ENCODE measurements around the gene KRT13. TPM values are rescaled to one million over a fixed set of nuclear protein-coding genes. Genes with fewer than 3 reads are reported as not detected.

KRT13 gene
- total RNA-seq, 2 donors from 2014 or later: not detected

DNA sequence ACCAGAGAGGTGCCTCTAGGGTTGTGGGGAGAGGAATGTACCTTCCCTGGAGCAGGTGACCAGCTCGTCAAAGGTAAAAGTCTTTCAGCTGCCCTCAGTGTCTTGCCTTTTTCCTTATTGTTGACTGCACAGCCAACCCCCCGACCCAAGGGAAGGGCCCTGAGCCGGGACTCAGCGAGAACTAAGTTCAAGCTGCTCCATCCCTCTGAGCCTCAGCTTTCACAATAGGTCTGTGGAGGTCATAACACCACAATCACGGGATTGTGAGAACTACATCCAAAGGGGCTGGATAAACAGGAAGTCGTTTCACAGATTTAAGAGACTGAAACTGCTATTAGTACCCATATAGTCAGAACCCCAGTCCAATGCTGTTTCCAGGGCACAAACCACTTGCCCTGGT is 13.1 kb downstream of the KRT13 start:
- H3K9ac ChIP-seq (ENCODE audit: extremely low read depth, low read length, poor library complexity, severe bottlenecking): no peak overlapping the region
- DNase-seq: no peak
- H3K27ac ChIP-seq (ENCODE audit: low read depth, low read length): no peak overlapping the region
- H3K4me1 ChIP-seq (ENCODE audit: control insufficient read depth, insufficient read depth, low read length): no peaks in the 10 kb centered on the region
- H3K27me3 ChIP-seq (ENCODE audit: control insufficient read depth, insufficient read depth, low read length, poor library complexity, severe bottlenecking): no peaks in the 10 kb centered on the region
- TF ChIP-seq, protein P1, sequence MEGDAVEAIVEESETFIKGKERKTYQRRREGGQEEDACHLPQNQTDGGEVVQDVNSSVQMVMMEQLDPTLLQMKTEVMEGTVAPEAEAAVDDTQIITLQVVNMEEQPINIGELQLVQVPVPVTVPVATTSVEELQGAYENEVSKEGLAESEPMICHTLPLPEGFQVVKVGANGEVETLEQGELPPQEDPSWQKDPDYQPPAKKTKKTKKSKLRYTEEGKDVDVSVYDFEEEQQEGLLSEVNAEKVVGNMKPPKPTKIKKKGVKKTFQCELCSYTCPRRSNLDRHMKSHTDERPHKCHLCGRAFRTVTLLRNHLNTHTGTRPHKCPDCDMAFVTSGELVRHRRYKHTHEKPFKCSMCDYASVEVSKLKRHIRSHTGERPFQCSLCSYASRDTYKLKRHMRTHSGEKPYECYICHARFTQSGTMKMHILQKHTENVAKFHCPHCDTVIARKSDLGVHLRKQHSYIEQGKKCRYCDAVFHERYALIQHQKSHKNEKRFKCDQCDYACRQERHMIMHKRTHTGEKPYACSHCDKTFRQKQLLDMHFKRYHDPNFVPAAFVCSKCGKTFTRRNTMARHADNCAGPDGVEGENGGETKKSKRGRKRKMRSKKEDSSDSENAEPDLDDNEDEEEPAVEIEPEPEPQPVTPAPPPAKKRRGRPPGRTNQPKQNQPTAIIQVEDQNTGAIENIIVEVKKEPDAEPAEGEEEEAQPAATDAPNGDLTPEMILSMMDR (conservative IDR thresholded peaks at IDR 0.05): no peak
- Mint-ChIP-seq H3K4me1 (peaks cover 4% of the 10 kb centered on the region), H3K27ac (no peak overlapping the region), H3K36me3 (ENCODE audit: low read depth) (no peaks in the 10 kb centered on the region), H3K9me3 (no peaks in the 10 kb centered on the region), H3K27me3 (ENCODE audit: insufficient read depth) (peaks cover 23% of the 10 kb centered on the region), H3K4me3 (no peak overlapping the region)
- WGBS, 2 experiments (ENCODE audit: insufficient coverage in 1 of 2, insufficient read length in 1 of 2): 62 to 88% methylated on average over 2 to 6 of the region's 6 CpGs
- H3K36me3 ChIP-seq (ENCODE audit: control insufficient read depth, insufficient read depth, low read length): no peaks in the 10 kb centered on the region
- no peaks in the 10 kb centered on the region for H3K9me3 ChIP-seq (ENCODE audit: control insufficient read depth, low read length)
- H3K4me3 ChIP-seq (ENCODE audit: low read length): no peak overlapping the region

DNA sequence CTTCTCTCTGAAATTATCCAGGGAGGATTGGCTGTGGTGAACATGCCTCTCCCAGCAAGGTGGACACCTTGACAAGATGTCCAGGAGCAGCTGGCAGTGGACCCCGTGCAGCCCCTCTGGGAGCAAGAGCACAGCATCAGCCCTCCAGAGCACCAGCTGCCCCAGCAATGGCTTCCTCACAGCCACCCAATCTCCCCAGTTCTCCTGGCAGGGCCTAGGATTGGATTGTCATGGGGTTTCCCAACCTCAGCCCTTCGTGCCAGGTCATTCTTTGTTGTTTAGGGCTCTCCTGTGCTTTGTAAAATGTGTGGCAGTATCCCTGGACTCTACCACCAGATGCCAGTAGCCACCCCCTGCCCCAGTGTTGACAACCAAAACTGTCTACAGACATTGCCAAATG is 13.9 kb downstream of the KRT13 start:
- H3K4me3 ChIP-seq (ENCODE audit: low read length): no peak overlapping the region
- H3K4me1 ChIP-seq (ENCODE audit: control insufficient read depth, insufficient read depth, low read length): no peaks in the 10 kb centered on the region
- TF ChIP-seq, protein P1 (conservative IDR thresholded peaks at IDR 0.05): no peak
- no peak overlapping the region for H3K9ac ChIP-seq (ENCODE audit: extremely low read depth, low read length, poor library complexity, severe bottlenecking)
- H3K27ac ChIP-seq (ENCODE audit: low read depth, low read length): no peak overlapping the region
- Mint-ChIP-seq H3K4me3 (no peak overlapping the region), H3K4me1 (peaks cover 2% of the 10 kb centered on the region), H3K27ac (no peak overlapping the region), H3K36me3 (ENCODE audit: low read depth) (no peaks in the 10 kb centered on the region), H3K27me3 (ENCODE audit: insufficient read depth) (peaks cover 30% of the 10 kb centered on the region), H3K9me3 (no peaks in the 10 kb centered on the region)
- H3K9me3 ChIP-seq (ENCODE audit: control insufficient read depth, low read length): no peaks in the 10 kb centered on the region
- 72 to 100% methylated on average over 1 to 2 of the region's 2 CpGs for WGBS, 2 experiments (ENCODE audit: insufficient coverage in 1 of 2, insufficient read length in 1 of 2)
- DNase-seq: no peak
- H3K36me3 ChIP-seq (ENCODE audit: control insufficient read depth, insufficient read depth, low read length): no peaks in the 10 kb centered on the region
- H3K27me3 ChIP-seq (ENCODE audit: control insufficient read depth, insufficient read depth, low read length, poor library complexity, severe bottlenecking): no peaks in the 10 kb centered on the region

DNA sequence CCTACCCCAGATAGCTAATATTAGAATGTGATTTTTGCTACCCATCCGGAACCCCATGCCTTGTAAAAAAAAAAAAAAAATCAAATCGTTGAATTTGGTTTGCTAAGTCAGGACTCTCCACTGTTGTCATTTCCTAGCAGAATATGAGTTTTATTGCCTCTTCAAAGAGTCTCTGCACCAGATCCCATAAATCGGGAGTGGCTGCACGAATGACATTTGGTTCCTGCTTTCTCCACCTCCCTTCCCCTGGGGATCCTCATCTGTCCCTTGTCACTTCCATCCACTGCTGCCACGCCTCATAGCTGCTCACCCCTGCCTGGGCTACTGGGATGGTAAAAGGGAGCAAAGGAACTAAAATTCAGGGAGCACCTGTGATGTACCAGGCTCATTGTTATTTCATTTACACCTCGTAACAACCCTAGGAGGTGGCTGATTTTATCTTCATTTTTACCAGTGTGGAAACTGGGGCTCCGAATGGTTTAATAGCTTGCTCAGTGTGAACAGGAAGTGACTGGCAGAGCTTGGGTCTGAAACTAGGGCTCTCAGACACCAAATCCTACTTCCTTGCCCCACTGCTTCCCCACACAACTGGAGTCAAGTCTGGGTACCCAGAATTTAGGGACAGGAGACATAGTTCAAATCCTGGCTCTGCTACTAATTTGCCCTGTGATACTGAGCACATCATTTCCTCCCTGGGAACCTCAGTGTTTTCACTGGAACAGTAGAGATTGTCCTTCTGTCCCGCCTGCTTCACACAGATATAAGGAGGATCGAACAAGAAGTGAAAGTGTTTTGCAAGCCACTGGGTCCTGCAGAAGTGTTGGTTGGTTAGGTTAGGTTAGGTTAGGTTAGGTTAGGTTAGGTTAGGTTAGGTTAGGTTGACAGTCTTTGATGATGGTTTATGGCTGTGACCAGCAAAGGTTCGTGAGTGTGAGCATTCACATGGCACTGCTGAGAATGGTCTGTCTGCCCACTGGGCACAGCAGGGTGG is 15.1 kb downstream of the KRT13 start:
- no peaks in the 10 kb centered on the region for H3K9me3 Mint-ChIP-seq
- TF ChIP-seq, protein P1 (conservative IDR thresholded peaks at IDR 0.05): no peak
- H3K36me3 ChIP-seq (ENCODE audit: control insufficient read depth, insufficient read depth, low read length): no peaks in the 10 kb centered on the region
- no peaks in the 10 kb centered on the region for H3K4me1 ChIP-seq (ENCODE audit: control insufficient read depth, insufficient read depth, low read length)
- no peak overlapping the region for H3K4me3 Mint-ChIP-seq
- no peaks in the 10 kb centered on the region for H3K27me3 ChIP-seq (ENCODE audit: control insufficient read depth, insufficient read depth, low read length, poor library complexity, severe bottlenecking)
- peaks cover 39% of the 10 kb centered on the region for H3K27me3 Mint-ChIP-seq (ENCODE audit: insufficient read depth)
- no peak overlapping the region for H3K9ac ChIP-seq (ENCODE audit: extremely low read depth, low read length, poor library complexity, severe bottlenecking)
- H3K4me1 Mint-ChIP-seq: no peaks in the 10 kb centered on the region
- no peaks in the 10 kb centered on the region for H3K36me3 Mint-ChIP-seq (ENCODE audit: low read depth)
- no peak overlapping the region for H3K4me3 ChIP-seq (ENCODE audit: low read length)
- no peak overlapping the region for H3K27ac Mint-ChIP-seq
- WGBS, 2 experiments (ENCODE audit: insufficient coverage in 1 of 2, insufficient read length in 1 of 2): 95 to 96% methylated on average over 8 to 10 of the region's 10 CpGs
- no peak for DNase-seq
- H3K9me3 ChIP-seq (ENCODE audit: control insufficient read depth, low read length): no peaks in the 10 kb centered on the region
- H3K27ac ChIP-seq (ENCODE audit: low read depth, low read length): no peak overlapping the region
